KMS-11 (cell line): ENCODE data around the gene SMARCA5.

Source experiments
- H2AFZ ChIP-seq: fragments of 200-600 bp; sonication (generic); 2 replicates; pipeline ENCODE4 v1.6.1; 2016; ENCODE audit warnings: antibody characterized with exemption, mixed run types, low read depth
- H3K27ac ChIP-seq: fragments of 200-600 bp; sonication (generic); 2 replicates; pipeline ENCODE4 v1.6.1; 2016; ENCODE audit warnings: mild to moderate bottlenecking, mixed run types
- H3K27me3 ChIP-seq: fragments of 200-600 bp; sonication (generic); 2 replicates; pipeline ENCODE4 v1.6.1; 2017; ENCODE audit warnings: mild to moderate bottlenecking, low read depth, mixed run types, moderate library complexity; ENCODE audit not compliant: insufficient read depth
- H3K36me3 ChIP-seq: fragments of 200-600 bp; sonication (generic); 2 replicates; pipeline ENCODE4 v1.6.1; 2017; ENCODE audit warnings: mild to moderate bottlenecking, mixed run types; ENCODE audit not compliant: insufficient read depth
- H3K4me1 ChIP-seq: fragments of 200-600 bp; sonication (generic); 2 replicates; pipeline ENCODE4 v1.6.1; 2016; ENCODE audit warnings: mild to moderate bottlenecking, low read depth, mixed run types; ENCODE audit not compliant: poor library complexity, severe bottlenecking
- H3K4me2 ChIP-seq: fragments of 200-600 bp; sonication (generic); 2 replicates; pipeline ENCODE4 v1.7.0; 2016; ENCODE audit warnings: mild to moderate bottlenecking, mixed run types
- H3K4me3 ChIP-seq: fragments of 200-600 bp; sonication (generic); IDR thresholded peaks from 2 replicates; pipeline ENCODE4 v1.6.1; 2017; ENCODE audit warnings: low read depth, low read length, mixed read lengths; ENCODE audit not compliant: insufficient read depth
- H3K79me2 ChIP-seq: fragments of 200-600 bp; sonication (generic); 2 replicates; pipeline ENCODE4 v1.6.1; 2016; ENCODE audit warnings: low read depth, mixed run types; ENCODE audit not compliant: insufficient read depth
- H3K9ac ChIP-seq: fragments of 200-600 bp; sonication (generic); 2 replicates; pipeline ENCODE4 v1.6.1; 2016; ENCODE audit warnings: mild to moderate bottlenecking, mixed run types
- H4K20me1 ChIP-seq: fragments of 200-600 bp; sonication (generic); 2 replicates; pipeline ENCODE4 v1.6.1; 2016; ENCODE audit warnings: mild to moderate bottlenecking, mixed run types; ENCODE audit not compliant: insufficient read depth
- CTCF ChIP-seq: fragments of 200-600 bp; sonication (generic); conservative IDR thresholded peaks from 2 replicates; pipeline ENCODE4 v1.6.1; 2017; ENCODE audit warnings: low read depth, mild to moderate bottlenecking, antibody characterized with exemption, low read length, moderate library complexity, mixed read lengths

SMARCA5 gene

GRCh38 chr4:143481361-143481760, 32.1 kb upstream of the SMARCA5 start:
- Histone ChIP-seq H3K27ac (no peak overlapping the region), H3K36me3 (no peaks in the 10 kb centered on the region), H2AFZ (no peak overlapping the region), H3K79me2 (no peaks in the 10 kb centered on the region), H3K4me1 (no peaks in the 10 kb centered on the region), H3K4me2 (no peak overlapping the region), H3K4me3 (no peak overlapping the region), H4K20me1 (no peaks in the 10 kb centered on the region), H3K27me3 (no peaks in the 10 kb centered on the region), H3K9ac (no peak overlapping the region)
- no peak for TF ChIP-seq CTCF

- peak; percentile 77 for TF ChIP-seq CTCF
- no peaks in the 10 kb centered on the region for H3K27me3 ChIP-seq
- H3K4me2 ChIP-seq, result no peak overlapping the region
Measured at GRCh38 chr4:143482840-143483239, 30.7 kb upstream of the SMARCA5 start.

GRCh38 chr4:143486314-143486713, 27.2 kb upstream of the SMARCA5 start:
- H4K20me1 ChIP-seq, result no peaks in the 10 kb centered on the region
- H3K27me3 ChIP-seq, result no peaks in the 10 kb centered on the region
- no peaks in the 10 kb centered on the region for H3K4me1 ChIP-seq
- no peak for TF ChIP-seq CTCF
- no peaks in the 10 kb centered on the region for H3K79me2 ChIP-seq
- H3K9ac ChIP-seq, result no peak overlapping the region
- no peak overlapping the region for H3K27ac ChIP-seq
- no peak overlapping the region for H2AFZ ChIP-seq
- no peaks in the 10 kb centered on the region for H3K36me3 ChIP-seq
- no peak overlapping the region for H3K4me2 ChIP-seq
- H3K4me3 ChIP-seq, result no peak overlapping the region

More at GRCh38 chr4:143482840-143483239, 30.7 kb upstream of the SMARCA5 start:
- H3K9ac ChIP-seq, result no peak overlapping the region
- no peaks in the 10 kb centered on the region for H3K4me1 ChIP-seq
- H3K4me3 ChIP-seq, result no peak overlapping the region
- no peak overlapping the region for H3K27ac ChIP-seq
- H3K36me3 ChIP-seq, result no peaks in the 10 kb centered on the region
- no peak overlapping the region for H2AFZ ChIP-seq
- no peaks in the 10 kb centered on the region for H3K79me2 ChIP-seq
- H4K20me1 ChIP-seq, result no peaks in the 10 kb centered on the region

GRCh38 chr4:143488687-143489086, 24.8 kb upstream of the SMARCA5 start:
- no peaks in the 10 kb centered on the region for H3K36me3 ChIP-seq
- no peaks in the 10 kb centered on the region for H3K4me1 ChIP-seq
- H3K27me3 ChIP-seq, result no peaks in the 10 kb centered on the region
- no peak for TF ChIP-seq CTCF
- H2AFZ ChIP-seq, result no peak overlapping the region
- H4K20me1 ChIP-seq, result no peaks in the 10 kb centered on the region
- H3K4me3 ChIP-seq, result no peak overlapping the region
- H3K9ac ChIP-seq, result no peak overlapping the region
- no peaks in the 10 kb centered on the region for H3K79me2 ChIP-seq
- H3K4me2 ChIP-seq, result no peak overlapping the region
- H3K27ac ChIP-seq, result no peak overlapping the region

GRCh38 chr4:143489106-143489505, 24.4 kb upstream of the SMARCA5 start:
- Histone ChIP-seq H4K20me1 (no peaks in the 10 kb centered on the region), H3K4me2 (no peak overlapping the region), H3K4me3 (no peak overlapping the region), H3K27me3 (no peaks in the 10 kb centered on the region), H2AFZ (no peak overlapping the region), H3K9ac (no peak overlapping the region), H3K4me1 (no peaks in the 10 kb centered on the region), H3K36me3 (no peaks in the 10 kb centered on the region), H3K27ac (no peak overlapping the region), H3K79me2 (no peaks in the 10 kb centered on the region)
- no peak for TF ChIP-seq CTCF
